Right ventricle myocardium inferior (tissue), 1 donor: Measurements from ENCODE around the gene MYO15A. TPM values are rescaled to one million over a fixed set of nuclear protein-coding genes. Genes with fewer than 3 reads are reported as not detected.

Experiments
- ATAC-seq: fragments of 200-7000 bp; cut with Tn5 transposase; one replicate; pipeline ENCODE4 v1.9.1; 2020; ENCODE audit warnings: mild to moderate bottlenecking, moderate library complexity
- DNase-seq: peaks from one replicate; pipeline ENCODE4 v3.0.0; 2021; ENCODE audit errors: missing footprints
- intact Hi-C: fragments of 100-400 bp; cut with DNase I; formaldehyde crosslinking; loops from one replicate; pipeline ENCODE4 v1.11.0; 2022
- total RNA-seq: library from RNA; stranded (reverse); fragmentation: NEBNext Ultra II Directional; extraction: Animal tissue kit (Norgen Biotek cat#: 25700); gene quantifications from one replicate; pipeline ENCODE4 v1.2.1, GENCODE V29; 2021
- donor health status: DM: no; HTN: yes; CAD: no; lungs with severe emphysema.

The MYO15A gene
- total RNA-seq, 1 donor from 2014 or later = 0.51 TPM

DNA sequence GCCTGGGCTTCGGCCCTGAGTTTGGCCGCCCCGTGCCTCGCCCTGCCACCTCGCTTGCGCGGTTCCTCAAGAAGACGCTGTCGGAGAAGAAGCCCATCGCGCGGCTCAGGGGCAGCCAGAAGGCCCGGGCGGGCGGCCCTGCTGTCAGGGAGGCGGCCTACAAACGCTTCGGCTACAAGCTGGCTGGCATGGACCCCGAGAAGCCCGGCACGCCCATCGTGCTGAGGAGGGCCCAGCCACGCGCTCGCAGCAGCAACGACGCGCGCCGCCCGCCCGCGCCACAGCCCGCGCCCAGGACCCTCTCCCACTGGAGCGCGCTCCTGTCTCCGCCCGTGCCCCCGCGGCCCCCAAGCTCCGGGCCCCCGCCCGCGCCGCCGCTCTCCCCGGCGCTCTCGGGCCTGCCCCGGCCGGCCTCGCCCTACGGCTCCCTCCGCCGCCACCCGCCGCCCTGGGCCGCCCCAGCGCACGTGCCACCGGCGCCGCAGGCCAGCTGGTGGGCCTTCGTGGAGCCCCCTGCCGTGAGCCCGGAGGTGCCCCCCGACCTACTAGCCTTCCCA is 12.0 kb downstream of the MYO15A start:
- ATAC-seq = no peak
- DNase-seq = no peak
- intact Hi-C loops = no loop called here

DNA sequence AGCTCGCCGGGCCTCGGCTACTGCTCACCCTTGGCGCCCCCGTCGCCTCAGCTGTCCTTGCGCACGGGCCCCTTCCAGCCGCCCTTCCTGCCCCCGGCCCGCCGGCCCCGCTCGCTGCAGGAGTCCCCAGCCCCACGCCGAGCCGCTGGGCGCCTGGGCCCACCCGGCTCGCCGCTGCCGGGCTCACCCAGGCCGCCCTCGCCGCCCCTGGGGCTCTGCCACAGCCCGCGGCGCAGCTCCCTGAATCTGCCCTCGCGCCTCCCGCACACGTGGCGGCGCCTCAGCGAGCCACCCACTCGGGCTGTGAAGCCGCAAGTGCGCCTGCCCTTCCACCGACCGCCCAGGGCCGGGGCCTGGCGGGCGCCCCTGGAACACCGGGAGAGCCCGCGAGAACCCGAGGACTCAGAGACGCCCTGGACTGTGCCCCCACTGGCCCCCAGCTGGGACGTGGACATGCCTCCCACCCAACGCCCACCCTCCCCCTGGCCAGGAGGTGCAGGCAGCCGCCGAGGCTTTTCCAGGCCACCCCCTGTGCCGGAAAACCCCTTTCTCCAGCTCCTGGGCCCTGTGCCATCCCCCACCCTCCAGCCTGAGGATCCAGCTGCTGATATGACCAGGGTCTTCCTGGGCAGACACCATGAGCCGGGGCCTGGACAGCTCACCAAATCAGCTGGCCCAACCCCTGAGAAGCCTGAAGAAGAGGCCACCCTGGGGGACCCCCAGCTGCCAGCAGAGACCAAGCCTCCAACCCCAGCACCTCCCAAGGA is 12.8 kb downstream of the MYO15A start:
- ATAC-seq (no peak), DNase-seq (no peak)
- intact Hi-C loops = no loop called here

DNA sequence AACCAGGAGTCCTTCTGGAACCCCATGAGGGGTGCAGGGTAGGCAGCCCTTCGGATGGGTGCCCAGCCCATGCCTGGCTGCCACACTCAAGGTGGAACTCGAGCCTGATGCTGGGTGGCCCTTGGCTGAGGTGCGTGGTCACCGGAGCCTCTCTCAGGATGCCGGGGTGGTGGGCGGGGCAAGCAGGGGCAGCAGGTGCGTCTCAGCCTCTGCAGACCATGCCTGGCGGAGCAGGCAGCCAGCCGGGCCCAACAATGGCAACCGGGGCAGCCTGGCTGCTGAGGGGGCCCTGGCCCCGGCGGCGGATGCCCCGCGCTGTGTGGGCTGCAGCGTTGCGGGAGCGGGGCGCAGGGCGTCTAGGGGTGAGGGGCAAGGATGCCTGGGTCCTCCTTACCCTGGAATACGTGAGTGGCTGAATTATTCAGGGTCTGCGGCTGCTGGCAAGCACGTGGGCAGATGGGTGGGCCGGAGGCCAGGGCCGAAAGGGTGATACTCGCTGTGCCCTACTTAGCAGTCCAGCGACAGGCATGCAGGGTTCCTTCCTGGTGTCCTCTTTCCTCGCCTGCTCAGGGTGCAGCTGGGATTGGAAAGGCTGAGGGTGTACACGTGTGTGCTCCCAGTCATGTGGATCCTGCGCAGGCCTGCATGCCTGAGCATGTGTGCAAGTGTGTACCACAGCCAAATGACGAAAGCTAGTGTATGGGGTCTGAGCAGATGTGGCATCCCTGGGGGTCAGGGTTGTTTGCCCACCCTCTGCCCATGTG is 14.6 kb downstream of the MYO15A start:
- ATAC-seq (no peak), DNase-seq (no peak)
- intact Hi-C loops = no loop called here

DNA sequence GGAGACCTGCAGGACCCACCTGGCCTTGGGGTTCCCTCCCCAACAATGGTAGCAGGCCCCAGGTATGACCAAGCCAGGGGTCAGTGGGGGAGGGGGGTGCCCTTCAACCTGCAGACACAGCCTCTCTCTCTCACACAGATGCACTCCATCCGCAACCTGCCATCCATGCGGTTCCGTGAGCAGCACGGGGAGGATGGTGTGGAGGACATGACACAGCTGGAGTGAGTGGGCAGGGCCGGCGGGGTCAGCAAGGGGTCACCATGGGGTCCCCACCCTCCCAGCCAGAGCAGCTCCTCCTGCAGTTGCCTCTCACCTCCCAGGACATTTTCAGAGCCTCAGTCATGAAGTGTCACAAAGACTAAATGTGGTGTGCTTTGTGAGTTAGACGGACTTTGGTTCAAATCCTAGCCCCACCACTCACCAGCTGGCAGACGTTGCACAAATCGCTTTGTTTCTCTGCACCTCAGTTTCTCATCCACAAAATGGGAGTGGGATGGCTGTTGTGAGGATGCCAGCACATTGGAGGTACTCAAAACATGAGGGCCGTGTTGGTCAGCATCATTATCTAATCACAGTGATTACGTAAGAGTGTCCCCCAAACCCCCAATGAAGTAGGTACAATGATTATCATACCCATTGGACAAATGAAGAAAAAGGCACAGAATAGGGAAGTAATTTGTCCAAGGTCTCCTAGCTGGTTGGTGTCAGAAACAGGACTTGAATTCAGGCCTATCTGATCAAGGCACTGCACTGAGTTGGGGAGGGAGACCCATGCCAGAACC is 16.0 kb downstream of the MYO15A start:
- no peak for ATAC-seq
- DNase-seq = no peak

DNA sequence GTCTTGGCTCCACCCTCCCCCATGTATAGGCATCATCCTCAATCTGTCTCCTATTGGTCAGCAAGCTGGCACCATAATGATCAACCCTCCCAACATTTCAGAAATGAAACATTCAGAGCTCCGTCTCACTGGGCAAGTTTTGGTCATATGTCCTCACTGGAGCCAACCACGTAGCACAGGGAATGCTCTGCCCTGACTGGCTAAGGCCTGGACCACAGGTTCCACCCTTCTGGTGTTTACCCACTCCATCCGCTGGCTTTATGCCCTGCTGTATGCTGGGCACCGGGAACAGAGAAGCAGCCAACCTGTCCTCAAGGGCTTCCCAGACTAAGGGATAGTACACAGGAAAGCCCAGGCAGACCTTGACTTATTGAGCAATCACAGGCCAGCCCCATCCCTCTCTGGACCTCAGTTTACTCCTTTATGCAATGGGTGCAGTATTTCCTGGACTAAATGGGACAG is 20.5 kb downstream of the MYO15A start:
- intact Hi-C loops = no loop called here

More for the DNA sequence above, 16.0 kb downstream of the MYO15A start:
- intact Hi-C loops = no loop called here

DNA sequence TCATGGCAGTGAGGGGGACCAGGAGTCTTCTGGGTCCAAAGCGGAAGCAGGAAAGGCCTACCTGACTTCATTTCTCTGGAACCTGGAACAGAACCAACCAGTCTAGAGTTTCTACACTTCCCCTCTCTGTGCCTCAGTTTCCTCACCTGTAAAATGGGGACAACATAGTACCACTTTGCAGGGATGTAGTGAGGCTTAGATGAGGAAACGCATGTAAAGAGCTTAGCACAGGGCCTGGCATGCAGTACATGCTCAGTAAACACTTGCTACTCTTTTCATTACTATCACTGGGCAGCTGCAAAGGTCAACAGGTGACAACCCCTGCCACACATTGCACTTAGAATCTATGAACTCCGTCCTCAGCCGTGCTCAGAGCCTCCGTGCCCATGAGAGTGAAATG is 24.2 kb downstream of the MYO15A start:
- intact Hi-C loops = no loop called here
- no peak for DNase-seq
- no peak for ATAC-seq

More for the DNA sequence above, 20.5 kb downstream of the MYO15A start:
- ATAC-seq = no peak
- DNase-seq = no peak

DNA sequence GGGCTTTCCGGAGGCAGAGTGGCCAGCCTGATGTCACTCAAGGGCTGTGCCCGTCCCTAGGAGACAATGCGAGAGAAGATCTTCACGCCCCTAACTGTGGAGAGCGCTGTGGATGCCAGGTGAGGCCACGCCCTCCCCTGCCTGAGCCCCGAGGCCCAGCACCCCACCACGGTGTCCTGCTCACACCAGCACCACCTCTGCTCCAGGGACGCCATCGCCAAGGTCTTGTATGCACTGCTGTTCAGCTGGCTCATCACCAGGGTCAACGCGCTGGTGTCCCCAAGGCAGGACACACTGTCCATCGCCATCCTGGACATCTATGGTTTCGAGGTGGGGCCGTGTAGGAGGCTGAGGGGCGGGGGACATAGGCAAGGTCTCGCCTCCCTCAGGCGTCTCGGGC is 27.8 kb downstream of the MYO15A start:
- ATAC-seq (no peak), DNase-seq (no peak)
- intact Hi-C loops = no loop called here

DNA sequence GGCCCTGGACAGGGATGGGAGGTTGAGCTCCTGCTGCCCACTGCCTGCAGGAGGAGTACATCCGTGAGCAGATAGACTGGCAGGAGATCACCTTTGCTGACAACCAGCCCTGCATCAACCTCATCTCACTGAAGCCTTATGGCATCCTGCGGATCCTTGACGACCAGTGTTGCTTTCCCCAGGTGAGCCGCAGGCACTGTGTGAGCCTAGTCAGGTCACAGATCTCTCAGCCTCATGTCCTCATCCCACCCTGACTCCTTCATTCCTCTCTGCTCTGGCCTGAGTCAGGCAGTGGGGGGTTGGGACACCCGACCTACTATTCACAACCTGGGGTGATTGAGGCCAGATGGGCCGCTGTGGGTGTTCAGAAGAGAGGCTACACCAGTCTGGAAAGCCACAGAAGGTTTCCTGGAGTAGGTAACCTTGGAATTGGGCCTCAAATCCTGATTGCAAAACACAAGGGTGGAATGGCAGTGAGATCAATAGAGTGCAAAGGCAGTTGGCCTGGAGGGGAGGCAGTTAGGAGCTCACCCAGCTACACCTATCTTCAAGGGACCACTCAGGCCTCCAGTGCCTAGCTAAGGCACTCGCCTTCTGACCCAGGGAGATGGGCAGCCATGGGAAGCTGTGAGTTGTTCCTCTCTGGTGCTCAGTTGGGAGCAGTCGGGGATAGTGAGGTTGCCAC is 29.7 kb downstream of the MYO15A start:
- no peak for ATAC-seq
- intact Hi-C loops = no loop called here
- peak; percentile 16 for DNase-seq

DNA sequence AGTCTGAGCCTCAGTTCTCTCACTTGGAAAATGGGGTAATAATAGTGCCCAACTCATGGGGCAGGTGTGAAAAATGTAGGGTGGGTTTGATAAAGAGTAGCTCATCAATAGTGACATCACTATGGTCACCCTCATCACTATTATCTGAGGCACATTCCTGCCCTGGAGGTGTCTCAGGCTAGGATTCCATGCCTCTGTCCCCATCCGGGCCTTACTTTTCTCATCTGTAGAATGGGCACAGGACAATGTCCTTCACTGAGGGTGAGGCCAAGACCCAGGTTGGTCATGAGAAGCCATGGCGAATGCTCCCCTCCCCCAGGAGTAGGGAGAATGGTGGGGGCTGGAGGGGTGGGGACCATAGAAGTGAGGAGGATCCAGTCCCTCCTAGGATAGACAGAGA is 30.5 kb downstream of the MYO15A start:
- intact Hi-C loops = no loop called here
- no peak for DNase-seq

DNA sequence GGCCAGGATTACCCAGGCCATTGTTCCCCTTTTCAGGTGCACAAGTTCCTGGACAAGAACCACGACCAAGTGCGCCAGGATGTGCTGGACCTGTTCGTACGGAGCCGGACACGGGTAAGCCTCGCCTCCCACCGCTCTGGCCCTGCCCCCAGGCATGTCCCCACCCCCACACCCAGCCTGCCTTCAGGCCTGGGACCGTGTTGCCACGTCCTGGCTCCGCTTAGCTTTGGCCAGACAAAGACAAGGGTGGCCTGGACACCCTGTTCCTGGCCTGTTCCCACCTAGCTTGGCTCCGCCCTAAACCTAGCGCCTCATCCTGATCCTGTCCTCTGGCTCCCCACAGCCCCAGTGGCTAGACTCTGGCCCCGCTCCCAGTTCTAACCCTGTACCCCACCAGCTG is 30.9 kb downstream of the MYO15A start:
- intact Hi-C loops = no loop called here
- DNase-seq (no peak), ATAC-seq (no peak)

More for the DNA sequence above, 30.5 kb downstream of the MYO15A start:
- no peak for ATAC-seq

DNA sequence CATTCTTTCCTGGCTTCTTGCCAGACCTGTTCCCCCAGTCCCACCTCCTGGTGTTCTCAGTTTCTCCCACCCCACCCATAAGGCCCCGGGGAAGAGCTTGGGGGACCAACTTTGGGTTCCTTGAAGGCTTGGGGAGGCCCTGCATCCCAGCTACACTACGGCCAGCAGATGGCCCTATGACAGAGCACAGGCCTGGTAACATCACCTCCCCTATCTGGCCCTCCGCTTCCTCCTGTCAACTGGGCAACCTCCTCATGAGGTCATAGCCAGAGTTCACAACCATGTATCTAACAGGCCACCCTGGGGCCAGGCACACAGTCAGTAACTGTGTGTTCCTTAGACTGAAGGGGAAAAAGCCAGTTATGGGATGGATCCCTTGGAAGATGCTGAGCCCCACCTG is 31.4 kb downstream of the MYO15A start:
- DNase-seq (no peak), ATAC-seq (no peak)
- intact Hi-C loops = loop anchor here (1.0 to 5.0 kb wide), 3 partner anchors 42 to 120 kb away; partner anchors contain the start of genes ALKBH5 and MIEF2

DNA sequence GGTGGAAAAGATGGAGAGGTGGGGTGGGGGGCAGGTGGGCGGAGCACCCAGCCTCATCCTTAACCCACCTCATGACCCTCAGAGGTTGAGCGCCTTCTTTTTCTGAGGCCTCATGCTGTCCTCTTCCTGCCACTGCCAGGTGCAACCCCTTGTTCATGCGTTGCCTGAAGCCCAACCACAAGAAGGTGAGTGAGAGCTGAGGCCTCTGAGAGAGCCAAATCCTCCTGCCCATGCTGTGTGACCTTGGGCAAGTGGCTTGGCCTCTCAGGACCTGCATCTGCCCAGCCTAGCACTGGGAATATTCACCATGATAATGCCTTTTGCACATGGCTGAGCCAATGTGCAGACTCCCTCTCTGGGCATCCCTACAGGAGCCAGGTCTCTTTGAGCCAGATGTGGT is 32.1 kb downstream of the MYO15A start:
- intact Hi-C loops = loop anchor here (1.0 to 5.0 kb wide), 3 partner anchors 42 to 120 kb away; partner anchors contain the start of genes ALKBH5 and MIEF2
- ATAC-seq = no peak
- peak; percentile 11 for DNase-seq

DNA sequence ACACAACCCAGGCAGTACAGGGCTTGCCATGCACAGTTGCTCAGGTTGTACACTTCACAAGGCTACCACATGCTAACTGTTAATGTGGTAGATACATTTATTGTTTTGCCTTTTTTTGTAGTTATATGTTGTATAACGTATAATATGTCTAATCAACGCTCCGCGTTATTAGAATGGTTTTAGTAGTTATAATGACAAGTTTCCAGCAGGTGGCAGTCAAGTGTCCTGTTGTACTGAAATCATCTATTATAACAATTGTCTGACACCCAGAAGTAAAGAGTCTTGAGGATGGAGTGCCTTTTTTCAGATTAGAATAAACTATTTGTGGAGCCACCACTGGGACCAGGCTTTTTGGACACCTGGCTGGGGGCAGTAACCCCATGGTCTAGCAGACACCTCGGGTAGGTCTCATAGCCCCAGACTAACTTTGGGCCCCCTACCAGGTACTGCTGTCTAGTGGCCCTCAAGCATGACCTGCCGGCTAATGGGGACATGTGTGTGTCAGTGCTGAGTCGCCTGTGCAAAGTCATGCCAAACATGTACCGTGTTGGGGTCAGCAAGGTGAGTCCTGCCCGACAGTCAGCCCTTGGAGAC is 32.8 kb downstream of the MYO15A start:
- DNase-seq = peak; percentile 20
- intact Hi-C loops = loop anchor here (5.0 kb wide), 2 partner anchors 41 to 76 kb away; partner anchors contain the start of gene ALKBH5

DNA sequence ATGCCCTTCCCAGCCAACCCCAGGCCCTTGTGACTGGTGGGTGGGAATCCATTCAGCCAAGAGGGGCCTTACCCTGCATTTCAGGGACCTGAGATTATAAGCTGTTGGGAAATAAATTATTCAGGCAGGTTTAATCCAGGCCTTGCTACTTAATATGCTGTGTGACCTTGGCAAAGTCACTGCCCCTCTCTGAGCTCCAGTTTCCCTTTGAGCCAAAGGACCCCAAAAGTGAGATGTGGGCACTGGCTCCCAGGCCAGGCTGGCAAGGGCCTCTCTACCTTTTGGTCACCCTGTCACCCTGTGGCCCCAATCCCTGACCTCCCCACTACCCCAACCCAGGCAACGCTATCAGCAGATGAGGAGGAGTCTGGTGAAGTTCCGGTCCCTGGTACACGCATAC is 33.9 kb downstream of the MYO15A start:
- intact Hi-C loops = loop anchor here (5.0 kb wide), 2 partner anchors 40 to 75 kb away; partner anchors contain the start of gene ALKBH5
- DNase-seq (no peak), ATAC-seq (no peak)

More for the DNA sequence above, 32.8 kb downstream of the MYO15A start:
- no peak for ATAC-seq

DNA sequence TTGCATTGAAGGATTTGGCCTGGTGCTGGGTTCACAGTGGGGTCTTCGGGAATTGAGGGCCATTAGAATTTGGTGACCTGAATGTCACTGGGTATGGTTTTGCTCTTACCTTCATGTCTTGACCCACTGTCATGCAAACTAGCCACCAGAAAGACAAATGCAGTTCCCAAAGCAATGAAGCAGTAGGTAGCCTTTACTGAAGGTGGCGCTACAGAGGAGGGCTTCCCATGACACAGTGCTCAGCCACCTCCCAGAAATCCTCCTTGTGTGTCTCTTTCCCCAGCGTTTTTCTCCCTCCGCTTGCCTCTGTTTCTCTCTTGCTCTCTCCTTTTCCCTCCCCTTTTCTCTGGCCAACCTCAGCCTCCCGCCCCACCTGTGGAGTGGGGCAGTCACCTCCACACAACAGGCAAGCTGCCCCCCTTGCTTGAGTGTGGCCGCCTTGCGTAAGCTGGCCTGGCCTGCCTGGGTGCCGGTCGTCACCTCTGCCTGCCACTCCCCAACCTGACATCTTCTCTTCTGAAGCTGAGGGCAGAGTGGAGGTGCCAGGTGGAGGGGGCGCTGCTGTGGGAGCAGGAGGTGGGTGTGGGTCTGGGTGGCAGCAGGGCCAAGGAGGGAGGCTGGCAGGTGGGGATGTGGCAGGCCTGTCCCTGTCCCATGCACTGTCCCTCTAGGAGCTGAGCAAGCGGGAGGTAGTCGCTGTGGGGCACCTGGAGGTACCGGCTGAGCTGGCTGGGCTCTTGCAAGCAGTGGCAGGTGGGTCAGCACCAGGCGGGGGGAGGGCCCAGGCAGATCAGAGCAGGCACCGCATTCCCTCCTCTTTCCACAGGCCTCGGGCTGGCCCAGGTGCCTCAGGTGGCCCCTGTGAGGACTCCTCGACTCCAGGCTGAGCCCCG is 34.7 kb downstream of the MYO15A start:
- ATAC-seq = no peak
- no peak for DNase-seq
- intact Hi-C loops = loop anchor here (5.0 kb wide), 2 partner anchors 39 to 74 kb away; partner anchors contain the start of gene ALKBH5

DNA sequence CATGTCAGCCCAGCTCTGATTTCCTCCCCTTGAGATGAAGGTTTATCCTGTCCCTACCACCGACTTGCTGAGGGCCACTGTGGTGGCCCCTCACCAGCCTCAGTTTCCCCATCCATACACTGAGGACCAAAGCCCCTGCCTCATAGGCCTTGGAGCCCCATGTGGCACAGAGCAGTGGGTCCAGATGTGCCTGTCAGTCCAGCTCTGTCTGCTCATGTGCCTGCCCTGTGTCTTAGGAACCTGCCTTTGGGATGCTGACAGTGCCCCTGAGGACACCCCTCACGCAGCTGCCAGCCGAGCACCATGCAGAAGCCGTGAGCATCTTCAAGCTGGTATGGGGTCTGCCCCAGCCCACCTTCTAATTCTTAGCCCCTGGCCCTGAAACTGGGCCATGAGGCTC is 35.7 kb downstream of the MYO15A start:
- intact Hi-C loops = loop anchor here (5.0 kb wide), 2 partner anchors 38 to 73 kb away; partner anchors contain the start of gene ALKBH5
- ATAC-seq (no peak), DNase-seq (no peak)

DNA sequence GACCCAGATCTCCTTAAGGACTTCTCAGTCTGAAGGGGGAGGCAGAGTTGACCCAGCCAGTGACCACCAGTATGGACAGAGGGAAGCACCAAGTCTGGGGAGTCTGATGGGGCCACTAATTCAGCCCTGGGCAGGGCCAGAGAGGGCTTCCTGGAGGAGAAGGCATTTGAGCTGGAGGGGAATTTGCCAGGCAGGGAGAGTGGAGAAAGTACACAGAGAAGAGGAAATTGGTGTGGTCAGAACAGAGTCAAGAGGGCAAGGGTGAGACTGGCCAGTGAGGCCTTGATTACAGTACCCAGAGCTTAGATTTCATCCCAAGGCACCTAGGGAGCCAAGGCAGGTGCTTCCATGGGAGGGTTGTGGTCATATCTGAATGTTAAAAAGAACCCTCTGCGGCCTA is 36.3 kb downstream of the MYO15A start:
- DNase-seq (no peak), ATAC-seq (no peak)
- intact Hi-C loops = loop anchor here (5.0 kb wide), 2 partner anchors 37 to 72 kb away; partner anchors contain the start of gene ALKBH5
